Thyroid gland (tissue), 4 donors: ENCODE data around the gene INTU. TPM values are rescaled to one million over a fixed set of nuclear protein-coding genes. Genes with fewer than 3 reads are reported as not detected.

Experiments
- DNase-seq, 2 donors: peaks; one replicate each; pipeline ENCODE4 v3.0.0-alpha.2; 2019
- H3K27ac ChIP-seq, 3 donors: fragments of 200-600 bp; sonication (generic); 1 replicate in 2 of 3; 2 replicates in 1 of 3; pipeline ENCODE4 v1.5.1; 2016 to 2019; ENCODE audit warnings: mild to moderate bottlenecking in 1 of 3, moderate library complexity in 1 of 3
- H3K27me3 ChIP-seq: fragments of 200-600 bp; sonication (generic); one replicate; pipeline ENCODE4 v1.5.1; 2019
- H3K36me3 ChIP-seq, 2 donors: fragments of 200-600 bp; sonication (generic); one replicate each; pipeline ENCODE4 v1.5.1; 2016 to 2019
- H3K4me1 ChIP-seq, 2 donors: fragments of 200-600 bp; sonication (generic); one replicate each; pipeline ENCODE4 v1.5.1; 2017 to 2019
- H3K4me3 ChIP-seq, 3 donors: fragments of 200-600 bp; sonication (generic); replicated peaks in 1 of 3; 1 replicate in 2 of 3; 2 replicates in 1 of 3; pipeline ENCODE4 v1.5.1; 2016; ENCODE audit warnings: mild to moderate bottlenecking in 1 of 3
- H3K9me3 ChIP-seq: fragments of 200-600 bp; sonication (generic); one replicate; pipeline ENCODE4 v1.5.1; 2017
- POLR2A ChIP-seq, 2 donors: fragments of 450-650 bp; IDR thresholded peaks; one replicate each; pipeline ENCODE4 v1.6.1; 2017; ENCODE audit warnings: antibody characterized with exemption in 2 of 2, mild to moderate bottlenecking in 2 of 2, moderate library complexity in 1 of 2
- WGBS, 2 donors: methylation state at CpG; one replicate each; pipeline ENCODE4 v1.1.5; 2017; 5-methylcytosine and 5-hydroxymethylcytosine counted together
- intact Hi-C: fragments of 100-400 bp; cut with DNase I; formaldehyde crosslinking; loops from one replicate; pipeline ENCODE4 v1.15.1; 2023
- total RNA-seq, 4 donors: library from RNA; depleted of rRNA; stranded (reverse); fragments of >200 nt; gene quantifications; one replicate each; pipeline ENCODE4 v1.2.3, GENCODE V29; 2016
- TF ChIP-seq, protein P1 (sequence below), 6 experiments: fragments of 200-600 bp in 3 of 6; fragments of 450-650 bp in 3 of 6; sonication (generic) in 3 of 6; IDR thresholded peaks; one replicate each; pipeline ENCODE4 v1.5.1; 2016 to 2019; ENCODE audit warnings: antibody characterized with exemption in 6 of 6, mild to moderate bottlenecking in 2 of 6, inconsistent platforms in 1 of 6, moderate library complexity in 1 of 6

The INTU gene
- total RNA-seq, 4 donors from 2014 or later: 11.4 to 23.0 (median 12.8) TPM

DNA sequence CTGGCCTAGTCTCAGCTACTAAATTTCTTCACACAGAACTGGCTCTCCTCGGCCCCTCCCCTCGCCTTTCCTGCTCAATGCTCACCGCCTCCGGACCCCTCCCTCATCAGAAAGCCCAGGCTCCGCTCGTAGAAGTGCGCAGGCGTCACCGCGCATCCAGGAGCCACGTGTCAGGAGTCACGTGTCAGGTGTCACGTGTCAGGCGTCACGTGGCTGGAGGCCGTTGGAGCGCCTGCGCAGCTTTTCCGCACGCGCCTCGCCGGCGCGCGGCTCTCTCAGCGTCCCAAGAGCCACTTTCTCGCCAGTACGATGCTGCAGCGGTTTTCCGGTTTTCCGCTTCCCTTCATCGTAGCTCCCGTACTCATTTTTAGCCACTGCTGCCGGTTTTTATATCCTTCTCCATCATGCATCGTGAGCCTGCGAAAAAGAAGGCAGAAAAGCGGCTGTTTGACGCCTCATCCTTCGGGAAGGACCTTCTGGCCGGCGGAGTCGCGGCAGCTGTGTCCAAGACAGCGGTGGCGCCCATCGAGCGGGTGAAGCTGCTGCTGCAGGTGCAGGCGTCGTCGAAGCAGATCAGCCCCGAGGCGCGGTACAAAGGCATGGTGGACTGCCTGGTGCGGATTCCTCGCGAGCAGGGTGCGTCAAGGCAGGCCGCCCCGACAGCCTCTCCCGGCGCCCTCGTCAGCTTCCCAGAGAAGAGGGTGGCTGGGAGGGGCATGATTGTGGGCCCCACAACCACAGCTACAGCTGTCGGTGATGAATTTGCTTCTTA lies 97.6 kb downstream of the INTU start, which contains the start of gene SLC25A31:
TSS of gene SLC25A31 (plus strand) at position 259 of the 772 bp plus-strand sequence. CDS start at position 405, 146 bp downstream.
- intact Hi-C loops: no loop called here

DNA sequence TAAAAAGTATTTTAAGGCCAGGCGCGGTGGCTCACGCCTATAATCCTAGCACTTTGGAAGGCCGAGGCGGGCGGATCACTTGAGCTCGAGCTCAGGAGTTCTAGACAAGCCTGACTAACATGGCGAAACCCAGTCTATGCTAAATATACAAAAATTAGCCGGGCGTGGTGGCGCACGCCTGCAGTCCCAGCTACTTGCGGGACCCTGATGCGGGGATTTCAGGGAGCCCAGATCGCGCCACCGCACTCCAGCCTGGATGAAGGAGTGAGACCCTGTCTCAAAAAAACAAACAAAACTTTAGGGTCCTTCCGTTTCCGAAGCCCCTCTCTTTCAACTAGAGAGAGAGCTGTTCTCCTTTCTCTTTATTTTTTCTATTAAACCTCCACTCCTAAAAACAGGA lies 98.6 kb downstream of the INTU start:
- no peak overlapping the region for H3K27ac ChIP-seq
- H3K27me3 ChIP-seq: no peaks in the 10 kb centered on the region
- H3K9me3 ChIP-seq: no peaks in the 10 kb centered on the region
- DNase-seq: no peak
- H3K4me3 ChIP-seq: no peak overlapping the region
- WGBS, 2 donors: 93 to 94% methylated on average over 19 of the region's 19 CpGs
- no peak for TF ChIP-seq POLR2A (IDR thresholded peaks at IDR 0.05)
- TF ChIP-seq, protein P1, sequence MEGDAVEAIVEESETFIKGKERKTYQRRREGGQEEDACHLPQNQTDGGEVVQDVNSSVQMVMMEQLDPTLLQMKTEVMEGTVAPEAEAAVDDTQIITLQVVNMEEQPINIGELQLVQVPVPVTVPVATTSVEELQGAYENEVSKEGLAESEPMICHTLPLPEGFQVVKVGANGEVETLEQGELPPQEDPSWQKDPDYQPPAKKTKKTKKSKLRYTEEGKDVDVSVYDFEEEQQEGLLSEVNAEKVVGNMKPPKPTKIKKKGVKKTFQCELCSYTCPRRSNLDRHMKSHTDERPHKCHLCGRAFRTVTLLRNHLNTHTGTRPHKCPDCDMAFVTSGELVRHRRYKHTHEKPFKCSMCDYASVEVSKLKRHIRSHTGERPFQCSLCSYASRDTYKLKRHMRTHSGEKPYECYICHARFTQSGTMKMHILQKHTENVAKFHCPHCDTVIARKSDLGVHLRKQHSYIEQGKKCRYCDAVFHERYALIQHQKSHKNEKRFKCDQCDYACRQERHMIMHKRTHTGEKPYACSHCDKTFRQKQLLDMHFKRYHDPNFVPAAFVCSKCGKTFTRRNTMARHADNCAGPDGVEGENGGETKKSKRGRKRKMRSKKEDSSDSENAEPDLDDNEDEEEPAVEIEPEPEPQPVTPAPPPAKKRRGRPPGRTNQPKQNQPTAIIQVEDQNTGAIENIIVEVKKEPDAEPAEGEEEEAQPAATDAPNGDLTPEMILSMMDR (IDR thresholded peaks at IDR 0.05): no peak
- intact Hi-C loops: no loop called here
- H3K4me1 ChIP-seq: no peaks in the 10 kb centered on the region
- H3K36me3 ChIP-seq: no peaks in the 10 kb centered on the region

More for the DNA sequence above, 97.6 kb downstream of the INTU start, which contains the start of gene SLC25A31:
- no peaks in the 10 kb centered on the region for H3K36me3 ChIP-seq
- H3K4me1 ChIP-seq: no peaks in the 10 kb centered on the region
- H3K9me3 ChIP-seq: no peaks in the 10 kb centered on the region
- no peaks in the 10 kb centered on the region for H3K27me3 ChIP-seq
- no peak within 1 kb of the TSS for H3K27ac ChIP-seq
- no peak within 1 kb of the TSS for H3K4me3 ChIP-seq
- 95% methylated on average over 62 to 63 of the region's 64 CpGs for WGBS, 2 donors
- TF ChIP-seq POLR2A (IDR thresholded peaks at IDR 0.05): no peak
- TF ChIP-seq, protein P1 (IDR thresholded peaks at IDR 0.05): no peak
- DNase-seq: no peak

DNA sequence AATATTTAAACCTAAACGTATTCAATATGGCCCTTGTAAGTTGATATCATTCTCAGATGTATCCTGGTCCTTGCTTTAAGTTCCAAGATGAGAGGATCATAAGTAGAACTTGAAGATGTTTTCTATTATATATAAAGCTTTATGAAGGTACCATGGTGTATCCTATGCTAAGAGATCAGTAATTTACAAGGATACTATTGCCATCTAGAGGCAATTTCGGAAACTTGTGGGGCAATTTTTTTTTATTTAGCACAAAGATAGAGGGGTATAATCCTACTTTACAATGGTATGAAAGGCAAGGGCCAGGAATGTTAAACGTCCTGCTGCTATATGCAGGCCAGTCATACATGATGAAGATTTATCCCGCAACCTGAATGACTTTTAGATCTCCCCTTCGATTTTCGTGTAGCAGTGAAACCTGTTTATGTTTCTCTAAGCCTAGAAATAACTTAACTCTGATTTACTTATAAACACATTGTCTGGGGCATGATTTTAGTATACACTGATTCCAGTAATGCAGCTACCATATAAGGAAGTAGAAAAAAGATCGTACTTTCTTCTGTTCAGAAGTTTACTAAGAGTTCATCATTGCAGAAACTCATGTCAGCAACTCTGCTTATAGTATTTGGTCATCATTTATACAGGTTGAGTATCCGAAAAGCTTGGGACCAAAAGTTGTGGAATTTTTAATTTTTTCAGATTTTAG lies 100.0 kb downstream of the INTU start:
- H3K4me3 ChIP-seq: no peak overlapping the region
- no peak for TF ChIP-seq POLR2A (IDR thresholded peaks at IDR 0.05)
- TF ChIP-seq, protein P1 (IDR thresholded peaks at IDR 0.05): peak; percentile 27 to 65 (median 48)
- 23 to 30% methylated on average over 8 of the region's 8 CpGs for WGBS, 2 donors
- H3K4me1 ChIP-seq: no peaks in the 10 kb centered on the region
- no peaks in the 10 kb centered on the region for H3K36me3 ChIP-seq
- no peak for DNase-seq
- H3K27ac ChIP-seq: no peak overlapping the region
- no peaks in the 10 kb centered on the region for H3K9me3 ChIP-seq
- intact Hi-C loops: loop anchor here (2.0 kb wide), 1 partner anchor 128 kb away; no protein-coding TSS in a partner anchor
- H3K27me3 ChIP-seq: no peaks in the 10 kb centered on the region

DNA sequence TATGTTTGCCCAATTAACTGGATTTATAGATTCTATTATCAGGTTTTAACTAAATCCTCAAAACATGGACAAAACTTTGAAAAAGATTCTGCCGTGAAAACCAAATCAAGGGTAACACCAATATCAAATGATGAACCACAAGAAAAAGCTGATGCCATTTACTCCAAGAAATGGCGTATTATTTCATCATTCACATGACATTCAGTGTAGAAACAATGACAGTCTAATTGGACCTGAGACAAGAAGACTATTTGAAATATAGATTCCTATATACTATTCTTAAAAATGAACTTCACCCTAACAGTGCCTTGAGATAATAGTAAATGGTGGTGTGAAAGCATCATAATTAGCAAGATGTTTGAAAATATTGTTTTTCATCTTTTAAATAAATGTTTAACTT lies 102.2 kb downstream of the INTU start:
- DNase-seq: no peak
- no peaks in the 10 kb centered on the region for H3K36me3 ChIP-seq
- no peak overlapping the region for H3K4me3 ChIP-seq
- H3K4me1 ChIP-seq: no peaks in the 10 kb centered on the region
- H3K27me3 ChIP-seq: no peaks in the 10 kb centered on the region
- intact Hi-C loops: no loop called here
- TF ChIP-seq, protein P1 (IDR thresholded peaks at IDR 0.05): no peak
- no peak for TF ChIP-seq POLR2A (IDR thresholded peaks at IDR 0.05)
- WGBS, 2 donors: 91 to 94% methylated on average over 2 of the region's 2 CpGs
- H3K27ac ChIP-seq: no peak overlapping the region
- no peaks in the 10 kb centered on the region for H3K9me3 ChIP-seq

DNA sequence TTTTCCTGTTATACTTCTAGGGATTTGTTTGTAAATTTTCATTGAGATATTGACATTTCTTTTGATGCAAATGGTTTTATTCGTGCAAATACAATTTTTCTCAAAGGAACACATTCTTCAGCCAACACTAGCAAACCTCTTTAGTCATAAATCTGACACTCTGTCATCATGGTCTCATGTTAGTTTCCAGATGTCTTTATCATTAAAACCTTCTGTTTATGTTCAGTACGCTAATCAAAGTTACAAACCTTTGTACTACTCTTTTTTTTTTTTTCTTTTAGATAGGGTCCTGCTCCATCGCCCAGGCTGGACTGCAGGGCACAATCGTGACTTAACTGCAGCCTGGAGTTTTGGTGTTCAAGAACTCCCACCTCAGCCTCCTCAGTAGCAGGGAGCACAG lies 104.5 kb downstream of the INTU start:
- H3K27me3 ChIP-seq: no peaks in the 10 kb centered on the region
- no peaks in the 10 kb centered on the region for H3K36me3 ChIP-seq
- intact Hi-C loops: no loop called here
- 72 to 78% methylated on average over 4 of the region's 4 CpGs for WGBS, 2 donors
- H3K9me3 ChIP-seq: no peaks in the 10 kb centered on the region
- H3K27ac ChIP-seq: no peak overlapping the region
- TF ChIP-seq, protein P1 (IDR thresholded peaks at IDR 0.05): no peak
- TF ChIP-seq POLR2A (IDR thresholded peaks at IDR 0.05): no peak
- no peaks in the 10 kb centered on the region for H3K4me1 ChIP-seq
- no peak overlapping the region for H3K4me3 ChIP-seq
- no peak for DNase-seq
